CD4-positive, alpha-beta T cell treated with Interleukin-10 for 1 hour (primary cell): ENCODE data around the gene ADORA3.

Experiments used
- DNase-seq: peaks from one replicate; pipeline ENCODE4 v3.0.0-alpha.2; 2020

ADORA3 gene

DNA sequence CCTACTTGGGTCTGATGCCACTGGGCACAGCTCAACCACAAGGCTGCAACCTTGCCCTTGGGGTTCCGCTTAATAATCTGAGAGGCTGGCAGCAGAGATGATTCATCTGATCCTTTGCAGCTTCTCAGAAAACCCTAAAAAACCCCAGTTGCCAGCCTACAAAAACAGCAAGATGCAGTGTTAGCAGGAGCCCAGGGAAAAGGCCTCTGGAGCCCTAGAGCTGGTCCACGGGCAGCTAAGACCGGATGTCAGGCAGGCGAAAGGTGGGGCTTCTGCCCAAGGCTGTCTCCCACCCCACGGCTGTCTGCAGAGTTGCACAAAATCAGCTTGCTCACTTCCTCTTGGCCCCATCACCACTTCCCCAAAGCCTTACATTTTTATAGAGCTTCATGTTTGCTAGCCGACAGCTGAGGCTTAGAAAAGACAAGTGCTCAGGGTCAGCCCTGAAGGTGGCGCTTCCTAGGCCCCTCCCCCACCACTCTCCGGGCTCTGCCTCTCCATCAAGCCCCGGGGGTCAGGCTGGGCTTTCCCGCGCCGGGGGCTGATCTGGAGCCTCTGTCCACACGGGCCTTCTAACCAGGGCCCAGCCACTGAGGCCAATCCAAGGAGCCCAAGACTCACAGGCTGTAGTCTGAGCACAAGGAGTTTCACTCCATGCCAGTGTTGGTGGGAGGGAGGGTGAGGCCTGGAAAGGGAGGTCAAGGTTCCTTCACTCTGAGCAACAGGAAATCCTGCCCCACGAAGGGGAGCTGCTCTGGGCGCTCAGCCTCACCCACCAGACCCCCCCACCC lies 4.2 kb upstream of the ADORA3 start:
- peak; percentile 68 for DNase-seq

DNA sequence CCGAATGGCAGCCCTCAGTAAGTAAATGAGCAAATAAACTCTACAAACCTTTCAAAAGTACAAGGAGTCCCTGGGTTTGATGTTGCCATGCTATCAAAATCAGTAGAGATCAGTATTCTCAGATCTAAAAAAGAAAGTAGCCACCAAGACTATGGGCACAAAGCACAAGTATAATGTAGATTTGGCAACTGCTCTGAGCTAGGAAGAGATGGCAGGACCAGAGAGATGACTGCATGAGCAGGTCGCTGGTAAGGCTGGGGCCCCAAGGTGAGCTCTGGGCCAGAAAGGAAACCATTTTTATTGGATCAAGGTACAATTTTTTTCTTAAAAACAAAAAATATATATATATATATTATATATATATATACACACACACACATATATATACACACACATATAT lies 3.1 kb upstream of the ADORA3 start:
- no peak for DNase-seq

DNA sequence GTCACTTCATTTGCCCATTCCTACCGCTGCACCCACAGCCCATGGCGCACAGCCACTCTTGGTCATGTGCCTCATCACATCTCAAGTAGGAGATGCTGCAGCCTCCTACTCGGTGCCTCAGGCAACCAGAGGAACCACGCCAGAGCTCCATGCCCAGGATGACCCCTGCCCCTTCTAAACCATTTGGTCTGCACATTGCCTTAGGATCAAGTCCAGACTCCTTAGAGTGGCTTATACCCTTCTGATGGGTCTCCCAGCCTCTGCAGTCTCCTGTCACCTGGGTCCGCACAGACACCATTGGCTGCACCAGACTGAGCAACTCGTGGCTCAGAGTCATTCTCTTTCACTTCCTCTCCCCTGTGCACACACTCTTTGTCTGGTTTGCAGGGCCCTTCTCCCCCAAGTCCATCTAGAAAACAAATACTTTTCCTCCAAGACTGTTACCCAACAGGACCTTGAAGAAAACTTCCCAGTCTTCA lies 2.2 kb upstream of the ADORA3 start:
- no peak for DNase-seq

DNA sequence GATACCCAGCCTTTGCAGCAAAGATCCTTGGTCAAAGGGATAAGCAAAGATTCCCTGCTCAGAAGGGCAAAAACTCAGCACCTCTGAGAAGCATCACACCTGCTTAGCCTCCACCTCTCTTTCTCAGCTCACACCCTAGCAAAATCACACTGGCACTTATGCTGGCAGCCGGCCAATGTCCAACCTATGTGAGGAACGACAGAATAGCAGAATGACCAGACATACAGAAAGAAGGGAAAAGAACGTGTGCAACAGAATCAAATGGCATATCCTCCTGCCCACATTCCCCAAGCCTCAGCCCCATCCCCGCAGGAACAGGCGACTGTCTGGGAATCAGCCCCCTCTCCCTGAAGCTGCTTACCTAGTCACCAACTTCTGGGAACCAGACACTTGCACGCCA lies 664 bp upstream of the ADORA3 start:
- DNase-seq = no peak

DNA sequence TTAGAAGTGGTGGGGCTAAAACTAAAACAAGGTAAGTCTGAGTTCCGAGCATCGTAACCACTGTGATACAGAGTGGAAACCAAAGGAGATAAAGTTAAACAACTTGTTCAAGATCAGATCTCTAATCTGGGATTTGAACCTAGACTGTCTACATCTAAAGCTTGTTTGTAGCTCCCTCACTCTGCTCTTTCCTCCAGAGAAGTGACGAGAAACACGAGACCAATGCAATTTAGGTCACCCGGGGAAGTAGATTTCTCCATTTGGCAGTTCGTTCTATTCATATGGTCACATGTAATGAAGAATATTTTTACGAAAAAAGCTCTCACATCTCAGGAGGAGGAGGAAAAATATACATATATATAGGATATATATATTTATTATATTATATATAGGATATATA lies 1.8 kb downstream of the ADORA3 start:
- DNase-seq = no peak

DNA sequence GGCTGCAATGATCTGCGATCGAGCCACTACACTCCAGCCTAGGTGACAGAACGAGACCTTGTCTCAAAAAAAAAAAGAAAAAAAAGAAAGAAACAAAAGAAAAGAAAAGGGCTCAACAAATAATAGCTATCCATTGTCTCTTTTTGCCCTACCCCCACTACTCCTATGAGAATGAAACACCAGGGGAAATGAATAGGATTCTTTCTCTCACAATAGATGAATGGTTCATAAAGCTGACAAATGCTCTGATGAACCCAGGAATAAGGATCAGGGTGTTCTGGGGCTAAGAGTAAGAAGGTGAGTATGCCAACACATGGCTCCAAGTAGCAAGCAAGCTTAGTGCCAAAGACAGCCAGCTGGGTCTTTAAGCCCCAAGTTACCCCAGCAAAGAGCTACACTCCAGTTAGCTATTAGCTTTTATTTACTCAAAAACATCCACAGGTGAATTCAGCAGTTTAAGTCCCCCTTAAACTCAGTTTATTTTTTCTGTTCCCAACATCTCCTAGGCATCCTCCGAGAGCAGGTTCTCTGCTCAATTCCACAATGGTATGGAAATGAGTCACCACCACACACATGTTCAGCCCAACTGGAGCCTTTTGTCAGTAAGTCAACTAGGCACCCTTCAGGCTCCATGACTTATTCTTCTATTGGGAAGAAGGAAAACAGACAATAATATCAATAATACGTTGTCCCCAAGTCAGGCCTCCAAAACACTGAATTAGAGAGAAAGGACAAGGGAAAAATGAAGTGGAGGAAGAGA lies 4.2 kb downstream of the ADORA3 start:
- DNase-seq = no peak

DNA sequence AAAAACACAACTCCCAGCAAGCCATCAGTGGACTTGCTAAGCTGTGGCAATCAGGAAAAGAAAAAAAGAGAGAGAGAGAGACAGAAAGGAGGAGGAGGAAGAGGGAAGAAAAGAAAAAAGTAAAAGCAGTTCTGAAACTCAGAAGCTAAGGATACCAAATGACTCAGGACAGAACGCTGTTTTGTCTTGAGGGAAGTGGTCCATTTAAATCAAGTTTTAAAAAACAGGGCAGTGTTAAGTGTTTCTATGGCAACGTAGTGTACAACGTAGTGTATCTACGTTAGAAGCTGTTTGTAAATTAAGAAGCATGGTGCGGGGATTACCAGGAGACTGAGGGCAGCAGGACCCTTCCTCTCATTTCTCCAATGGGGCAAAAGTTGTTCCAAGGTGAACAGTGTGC lies 5.8 kb downstream of the ADORA3 start:
- no peak for DNase-seq

DNA sequence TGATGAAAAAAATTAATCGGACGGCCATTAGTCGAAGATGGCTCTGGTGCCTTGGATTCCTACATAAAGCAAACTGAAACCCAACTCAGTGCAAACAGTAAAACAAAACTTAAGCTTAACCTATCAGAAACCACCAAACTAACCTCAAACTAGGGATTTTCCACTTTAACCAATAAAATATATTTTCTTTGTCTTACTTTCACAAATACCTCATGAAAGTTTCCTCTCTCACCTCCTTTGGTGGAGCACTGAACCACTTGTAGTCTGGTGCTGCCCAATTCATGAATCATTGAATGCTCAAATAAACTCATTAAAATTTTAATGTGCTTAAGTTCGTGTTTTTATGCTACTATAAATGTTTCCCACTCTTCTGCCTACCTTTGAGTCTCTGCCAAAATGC lies 7.0 kb downstream of the ADORA3 start:
- DNase-seq = no peak

DNA sequence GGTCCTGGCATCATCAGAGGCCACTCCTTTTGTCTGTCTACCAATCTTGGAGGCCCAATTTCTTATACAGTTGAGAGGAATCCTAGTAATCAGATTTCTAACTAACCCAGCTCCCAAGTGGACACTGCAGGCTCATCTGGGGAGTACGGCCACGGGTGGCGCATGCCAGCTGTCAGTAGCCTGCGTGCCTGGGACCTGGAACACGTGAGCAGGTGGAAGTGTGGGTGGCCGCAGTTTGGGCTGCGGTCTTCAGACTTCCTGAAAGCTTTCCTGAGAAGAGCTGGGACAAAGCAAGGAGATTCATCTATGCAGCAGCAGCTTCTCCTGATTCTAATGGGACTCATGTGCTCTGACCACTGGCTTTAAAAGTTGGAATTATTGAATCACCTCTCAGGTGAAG lies 12.4 kb downstream of the ADORA3 start:
- DNase-seq = no peak

DNA sequence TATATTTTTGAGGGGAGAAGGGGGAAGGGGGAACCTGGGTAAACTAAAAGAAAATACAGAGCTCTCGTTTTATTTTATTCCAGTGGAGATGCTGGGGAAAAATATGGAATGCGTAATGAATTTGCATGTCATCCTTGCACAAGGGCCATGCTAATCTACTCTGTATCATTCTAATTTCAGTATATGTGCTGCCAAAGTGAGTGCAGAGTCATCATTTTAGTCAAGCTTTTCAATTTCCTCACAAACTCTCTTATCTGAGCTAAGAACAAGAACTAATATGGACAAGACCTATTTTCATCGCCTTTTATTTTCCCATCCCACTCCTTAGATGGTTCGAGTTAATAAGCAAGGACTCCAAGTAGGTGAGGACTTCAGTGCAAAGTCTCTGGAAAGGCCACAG lies 13.2 kb downstream of the ADORA3 start:
- no peak for DNase-seq

DNA sequence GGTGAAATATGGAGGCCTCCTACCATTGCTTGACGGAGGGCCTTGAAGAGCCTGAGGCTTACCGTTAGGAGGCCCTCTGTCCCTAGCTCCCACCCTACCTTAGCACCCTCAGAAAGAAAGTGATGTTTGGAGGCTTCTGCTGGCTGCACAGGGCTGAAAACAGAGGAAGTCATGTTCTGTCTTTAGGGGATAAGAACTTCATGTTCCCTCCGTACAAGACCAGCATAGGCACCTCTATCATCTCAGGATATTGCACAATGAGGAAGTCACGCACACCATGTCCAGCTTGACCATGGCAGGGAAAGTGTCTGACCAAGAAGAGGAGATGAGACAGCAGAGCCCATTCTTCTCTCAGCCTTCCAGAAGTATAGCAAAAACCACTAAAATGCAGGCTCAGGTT lies 13.8 kb downstream of the ADORA3 start:
- no peak for DNase-seq

DNA sequence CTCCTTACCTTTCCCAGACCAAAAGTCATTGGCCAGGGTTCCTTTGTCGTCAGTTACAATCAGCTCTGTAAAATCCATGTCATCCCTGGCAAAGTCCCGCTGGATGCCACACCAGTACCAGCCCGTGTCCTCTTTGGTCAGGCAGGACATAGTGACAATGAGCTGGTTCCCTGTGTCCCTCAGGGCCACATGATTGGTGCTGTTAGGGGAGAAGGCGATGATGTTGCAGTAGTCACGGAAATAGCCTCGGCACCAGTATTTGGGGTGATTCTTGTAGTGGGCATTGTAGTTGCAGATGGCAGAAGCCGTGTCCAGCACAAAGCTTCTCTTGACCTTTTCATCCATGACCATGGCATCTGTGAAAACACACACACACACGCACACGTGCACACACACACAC lies 14.8 kb downstream of the ADORA3 start:
- no peak for DNase-seq

DNA sequence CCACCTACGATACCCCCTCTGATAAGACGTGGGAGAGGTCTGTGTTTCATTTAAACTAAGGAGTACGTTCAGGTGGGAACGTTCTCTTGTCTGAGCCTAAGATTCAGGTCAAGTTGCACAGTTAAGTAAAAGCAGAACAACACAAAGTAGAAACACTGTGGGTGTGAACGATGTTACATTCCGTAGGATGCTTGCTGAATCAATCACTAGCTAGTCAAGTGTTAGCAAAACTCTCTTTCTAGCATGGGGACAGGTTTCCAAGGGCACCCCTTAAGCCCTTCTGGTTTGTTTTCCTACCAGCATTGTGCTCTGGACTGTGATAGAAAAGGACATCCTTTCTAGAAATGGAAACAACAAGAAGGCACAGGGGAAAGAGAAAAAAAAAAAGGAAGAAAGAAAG lies 16.3 kb downstream of the ADORA3 start:
- no peak for DNase-seq

DNA sequence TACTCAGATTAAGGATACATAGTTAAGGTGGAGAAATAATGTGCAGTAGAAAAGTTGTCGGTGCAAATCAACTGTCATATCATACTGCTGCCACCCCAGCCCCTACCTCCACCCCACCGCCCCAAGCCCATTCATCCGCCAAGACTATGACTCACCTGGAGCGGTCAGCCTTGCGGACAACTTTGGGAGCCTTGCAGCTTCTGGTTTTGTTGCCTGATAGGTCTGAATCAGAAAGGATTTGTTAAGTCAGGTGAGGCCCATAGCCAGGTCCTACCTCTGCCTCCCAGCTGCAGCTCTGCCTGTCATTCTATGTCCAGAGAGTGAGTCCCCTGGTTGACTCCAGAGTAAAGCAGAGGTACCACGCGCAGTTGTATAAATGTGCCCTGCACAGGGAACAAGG lies 17.0 kb downstream of the ADORA3 start:
- DNase-seq = no peak

DNA sequence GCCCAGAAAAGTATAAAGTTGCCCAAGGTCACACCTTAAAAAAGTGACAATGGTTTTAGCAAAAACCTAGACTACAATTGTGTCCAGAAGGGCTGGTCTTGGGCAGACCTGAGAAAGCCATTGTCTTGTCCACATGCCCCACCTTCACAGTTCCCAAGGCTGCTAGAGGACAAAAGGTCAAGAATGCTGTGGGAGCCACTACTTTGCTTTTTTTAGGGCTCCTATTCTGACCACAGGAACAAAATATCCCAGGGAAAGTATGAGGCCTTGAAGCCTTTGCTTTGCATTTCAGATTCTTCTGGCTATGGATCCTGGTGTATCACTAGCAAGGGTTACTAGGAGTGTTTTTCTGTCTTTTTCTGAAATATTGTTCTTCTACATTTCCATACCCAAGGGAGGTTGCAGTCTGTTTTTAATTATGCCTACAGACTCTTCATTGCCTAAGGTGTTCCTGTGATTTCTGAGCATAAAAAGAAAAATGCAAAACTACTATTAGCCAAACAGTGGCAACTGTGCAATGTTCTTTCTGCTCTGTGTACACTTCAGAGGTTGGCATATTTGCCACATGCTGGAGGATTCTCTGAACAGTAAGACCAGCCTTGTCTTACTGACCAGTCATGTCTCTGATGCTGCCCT lies 18.9 kb downstream of the ADORA3 start:
- no peak for DNase-seq

DNA sequence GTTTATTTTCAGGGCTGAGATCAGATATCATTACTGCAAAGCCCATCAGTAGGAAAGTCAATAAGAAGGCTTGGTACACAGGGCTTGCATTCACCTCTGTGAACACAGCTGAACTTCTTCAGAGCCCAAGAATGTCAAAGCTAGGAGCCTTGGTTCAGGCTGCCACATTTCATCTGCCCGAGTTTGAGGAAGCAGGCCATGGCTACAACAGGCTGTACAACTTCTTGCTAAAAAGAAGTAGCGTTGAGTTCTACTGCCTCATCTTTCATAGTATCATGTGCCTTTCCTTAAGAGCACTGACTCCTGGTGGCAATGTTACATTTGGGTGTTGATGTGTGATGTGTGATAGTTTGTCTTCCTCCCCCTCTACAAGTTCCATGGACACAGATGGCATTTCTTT lies 19.6 kb downstream of the ADORA3 start:
- DNase-seq = no peak

DNA sequence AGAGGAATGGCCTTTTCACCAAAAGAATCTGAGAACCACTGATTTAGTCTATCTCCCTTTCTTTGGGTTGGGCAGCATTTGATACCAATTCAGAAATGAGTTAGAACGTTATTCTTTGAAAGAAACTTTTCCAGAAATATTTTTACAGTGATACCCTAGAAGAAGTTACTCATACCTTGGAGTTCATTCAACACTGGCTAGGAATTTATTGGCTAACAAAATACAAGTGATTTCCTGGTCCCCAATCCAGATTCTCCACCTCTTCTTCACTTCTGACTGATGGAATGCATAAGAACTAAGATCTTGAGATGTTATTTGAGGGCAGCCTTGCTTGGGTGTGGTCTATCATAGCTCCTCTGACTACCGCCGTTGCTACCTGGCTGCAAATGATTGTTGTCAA lies 20.3 kb downstream of the ADORA3 start:
- no peak for DNase-seq

DNA sequence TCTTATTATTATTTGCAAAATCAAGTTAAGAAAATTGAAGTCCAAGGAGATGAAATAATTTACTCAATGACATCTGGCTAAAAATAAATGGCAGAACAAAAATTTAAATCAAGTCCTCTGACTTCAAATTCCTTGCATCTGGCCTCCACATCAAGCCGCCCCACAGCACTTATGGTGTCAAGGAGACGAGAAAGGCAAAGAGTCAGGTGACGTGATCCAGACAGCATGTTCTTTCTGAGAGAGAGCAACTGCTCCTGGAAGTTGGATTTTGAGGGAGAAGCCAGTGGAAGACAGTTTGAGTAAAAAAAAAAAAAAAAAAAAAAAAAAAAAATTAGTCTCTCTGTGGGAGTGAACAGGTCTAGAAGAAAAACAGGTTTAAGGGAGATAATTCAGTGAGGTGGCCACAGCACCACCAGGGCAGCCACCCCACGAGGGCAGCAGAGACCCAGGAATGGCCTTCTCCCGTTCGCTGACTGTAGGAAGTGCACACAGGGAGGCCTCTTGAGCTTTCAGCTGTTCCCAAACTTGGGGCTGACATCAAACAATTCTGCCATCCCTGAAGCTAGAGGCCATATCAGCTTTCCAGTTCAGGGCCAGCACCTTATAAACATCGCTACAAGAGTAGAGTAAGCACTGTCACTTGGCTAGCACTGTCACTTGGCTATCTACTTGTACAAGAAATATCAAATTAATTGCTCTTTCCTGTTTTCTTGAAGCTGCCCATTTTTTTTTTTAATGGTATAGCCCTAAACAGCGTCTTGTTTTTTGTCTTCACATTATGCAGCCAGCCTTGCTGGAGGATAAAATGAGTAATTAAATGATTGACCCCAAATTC lies 21.8 kb downstream of the ADORA3 start:
- DNase-seq = peak; percentile 68

DNA sequence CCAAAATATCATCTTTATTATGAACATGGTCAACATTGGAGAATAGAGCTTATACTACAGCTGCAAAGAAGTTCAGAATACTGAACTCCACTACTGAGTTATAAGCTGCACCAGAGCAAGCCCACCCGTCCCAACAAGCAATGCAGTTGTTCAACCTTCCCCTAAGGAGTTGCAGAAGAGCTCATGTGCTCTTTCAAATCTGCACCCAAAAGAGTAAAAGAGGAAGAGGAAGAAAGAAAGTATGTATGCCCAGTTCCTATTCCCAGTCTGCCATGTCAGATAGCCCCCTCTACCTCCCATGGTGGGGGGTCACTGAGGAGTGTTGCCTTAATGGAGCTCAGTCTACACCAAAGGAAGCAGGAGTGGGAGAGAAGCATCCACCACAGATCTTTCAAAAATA lies 22.8 kb downstream of the ADORA3 start:
- DNase-seq = no peak

DNA sequence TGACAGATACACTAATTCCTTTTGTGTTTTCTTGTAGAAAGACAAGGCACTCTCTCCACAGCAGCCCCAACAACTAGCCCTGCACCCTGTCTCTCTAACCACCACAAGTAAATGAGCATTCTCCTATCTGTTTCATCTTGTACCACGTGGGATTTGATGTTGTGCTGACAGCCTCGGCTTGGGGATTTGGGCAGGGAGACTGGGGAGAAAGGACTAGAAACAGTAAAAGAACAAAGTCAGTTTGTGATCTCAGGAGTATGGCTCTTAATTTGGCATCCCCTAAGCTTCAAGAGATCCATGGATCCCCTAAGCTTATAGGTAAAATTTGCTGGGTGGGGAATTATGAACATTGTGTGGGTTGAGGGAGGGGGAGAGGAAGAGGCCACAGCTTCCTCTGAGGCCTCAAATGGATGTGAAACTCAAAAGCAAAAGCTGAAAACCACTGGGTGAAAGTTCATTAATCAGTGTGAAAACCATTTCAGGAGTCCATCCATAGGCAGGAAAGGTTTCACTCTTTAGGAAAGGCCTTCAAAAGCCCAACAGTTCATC lies 26.6 kb downstream of the ADORA3 start:
- DNase-seq = peak; percentile 62

DNA sequence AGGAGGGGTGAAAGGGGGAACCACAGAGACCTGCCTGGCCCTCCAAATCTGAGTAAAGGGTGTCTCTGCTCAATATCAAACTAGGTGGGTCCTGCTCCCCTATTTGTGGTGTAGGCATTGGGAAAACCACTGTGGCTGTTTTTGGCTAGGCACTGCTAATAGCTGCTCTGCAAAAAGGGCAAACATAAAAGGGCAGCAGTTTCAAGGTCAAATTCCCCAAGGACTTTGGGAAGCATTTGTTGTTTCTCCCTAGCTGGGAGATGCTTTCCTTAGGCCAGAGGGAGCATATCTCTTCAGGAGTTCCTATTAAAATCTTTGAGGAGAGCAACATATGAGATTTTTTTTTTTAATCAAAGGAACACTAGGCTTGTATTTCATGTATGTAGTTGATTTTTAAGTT lies 27.2 kb downstream of the ADORA3 start:
- no peak for DNase-seq

DNA sequence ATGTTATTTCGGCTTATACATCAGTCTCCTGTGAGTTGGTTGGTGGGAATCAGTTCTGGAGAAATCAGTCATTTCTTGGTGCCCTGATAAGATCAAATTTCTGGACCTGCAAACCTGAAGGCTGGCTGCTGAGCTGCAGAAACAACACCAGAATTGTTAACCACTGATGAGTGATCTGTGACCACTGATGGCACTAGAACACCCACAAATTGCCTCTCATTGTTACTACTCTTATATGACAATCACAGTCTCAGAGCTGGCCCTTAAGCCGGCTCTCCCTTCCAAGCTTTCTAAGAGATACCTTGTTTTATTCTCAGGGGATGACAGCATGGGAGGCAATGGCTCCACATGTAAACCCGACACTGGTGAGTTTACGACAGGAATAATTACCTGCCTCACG lies 27.7 kb downstream of the ADORA3 start:
- peak; percentile 36 for DNase-seq

DNA sequence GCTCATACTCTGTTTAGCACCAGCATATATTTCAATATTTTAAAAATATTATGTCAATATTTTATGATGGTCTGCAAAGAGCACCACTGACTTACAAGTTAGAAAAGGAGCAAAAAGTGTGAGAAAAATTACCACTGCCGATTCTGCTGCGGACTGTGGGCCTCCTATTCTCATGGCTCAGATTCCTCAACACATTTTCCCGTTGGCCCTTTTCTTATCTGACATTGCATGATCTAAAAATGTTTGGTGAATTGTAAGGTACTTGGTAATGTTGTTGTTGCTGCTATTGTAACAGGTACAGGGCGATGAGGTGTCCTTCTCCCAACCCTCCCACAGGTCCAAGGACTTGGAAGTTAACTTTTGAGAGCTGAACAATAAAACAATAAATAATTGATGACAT lies 28.9 kb downstream of the ADORA3 start:
- no peak for DNase-seq
